ENCODE results near the gene TEAD3.

DNA sequence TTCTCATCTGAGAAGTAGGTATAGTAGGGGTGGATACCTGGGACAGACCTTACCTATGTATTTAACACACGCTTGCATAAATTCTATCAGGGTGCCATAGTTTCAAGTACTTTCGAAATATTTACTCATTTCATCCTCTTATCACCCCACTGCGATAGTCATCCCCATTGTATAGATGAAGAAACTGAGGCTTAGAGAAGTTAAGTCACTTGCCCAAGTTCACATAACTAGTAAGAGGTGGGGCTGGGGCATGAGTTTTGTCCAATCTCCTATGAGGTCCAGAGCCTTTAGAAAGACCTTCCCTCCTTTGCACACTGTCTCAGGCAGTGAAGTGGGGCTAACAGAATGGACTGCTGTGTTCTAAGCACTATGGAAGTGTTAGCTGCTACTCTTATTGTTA lies 9.7 kb upstream of the TEAD3 start:
- no peak for TF ChIP-seq POLR2A (IDR thresholded peaks at IDR 0.05; ENCODE audit: low read length)
- TF ChIP-seq GATA1 (IDR thresholded peaks at IDR 0.05; ENCODE audit: low read depth, low read length): no peak

Data from erythroblast (primary cell).